Skin of body (tissue), 2 donors: ENCODE measurements around the gene ACVR1. TPM values are rescaled to one million over a fixed set of nuclear protein-coding genes. Genes with fewer than 3 reads are reported as not detected.
"Not testable (repeated sequence)": the region's sequence is repeated elsewhere in the genome, so short reads cannot be mapped to it uniquely, and the experiment has no call there.

Experiments
- DNase-seq: peaks from one replicate; lab custom pipeline; 2025; lab: John Stamatoyannopoulos, UW
- total RNA-seq: library from RNA; depleted of rRNA; stranded (reverse); fragments of >200 nt; gene quantifications from one replicate; pipeline ENCODE4 v1.2.3, GENCODE V29; 2014

The ACVR1 gene
- total RNA-seq, 1 donor from 2014 or later, result 19.6 TPM

DNA sequence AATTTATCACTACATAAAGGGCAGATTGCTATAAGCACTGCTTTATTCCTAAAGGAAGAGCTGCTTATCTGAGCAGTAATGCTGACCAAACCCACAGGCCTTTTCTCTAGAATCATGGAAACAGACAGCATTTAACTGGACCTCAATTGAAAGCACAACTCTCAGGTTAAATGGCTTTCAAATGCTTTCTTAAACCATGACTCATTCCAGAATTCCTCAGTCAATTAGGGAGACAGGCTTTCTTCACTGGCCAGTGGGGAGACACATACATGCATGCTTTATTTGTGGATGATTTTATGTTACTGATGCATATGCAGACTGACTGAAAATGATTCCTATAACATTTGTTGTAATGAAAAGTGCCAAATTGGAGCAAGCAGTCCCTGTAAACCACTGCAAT is 114.6 kb downstream of the ACVR1 start:
- DNase-seq, result no peak

DNA sequence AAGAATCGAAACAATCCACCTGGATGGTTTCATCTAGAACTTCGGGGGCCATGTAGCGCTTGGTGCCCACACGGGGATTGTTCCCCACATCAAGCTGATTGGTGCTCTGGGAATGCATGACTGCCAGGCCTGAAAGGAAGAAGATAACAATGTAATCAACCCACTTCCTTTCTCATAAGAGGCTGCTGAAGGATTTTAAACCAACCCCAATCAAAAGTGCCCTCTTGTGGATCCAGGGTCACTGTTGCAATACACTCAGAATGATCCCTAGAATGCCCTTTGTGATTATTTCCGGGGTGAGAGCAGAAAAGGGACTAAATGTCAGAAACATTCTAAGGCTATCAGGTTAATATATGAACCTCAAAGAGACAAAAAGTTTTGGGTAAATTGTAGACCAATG is 115.2 kb downstream of the ACVR1 start:
- no peak for DNase-seq

DNA sequence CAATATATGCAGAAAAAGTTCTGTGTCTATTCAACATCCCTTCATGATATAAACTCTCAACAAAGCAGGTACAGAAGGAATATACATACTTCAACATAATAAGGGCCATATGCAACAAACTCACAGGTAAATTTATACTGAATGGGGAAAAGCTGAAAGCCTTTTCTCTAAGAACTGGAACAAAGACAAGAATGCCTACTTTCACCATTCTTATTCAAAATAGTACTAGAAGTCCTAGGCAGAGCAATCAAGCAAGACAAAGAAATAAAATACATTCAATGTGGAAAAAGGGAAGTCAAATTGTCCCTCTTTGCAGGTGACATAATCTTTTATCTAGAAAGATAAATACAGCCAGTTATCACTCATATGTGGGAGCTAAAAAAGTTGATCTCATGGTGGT is 116.3 kb downstream of the ACVR1 start:
- DNase-seq, result no peak

DNA sequence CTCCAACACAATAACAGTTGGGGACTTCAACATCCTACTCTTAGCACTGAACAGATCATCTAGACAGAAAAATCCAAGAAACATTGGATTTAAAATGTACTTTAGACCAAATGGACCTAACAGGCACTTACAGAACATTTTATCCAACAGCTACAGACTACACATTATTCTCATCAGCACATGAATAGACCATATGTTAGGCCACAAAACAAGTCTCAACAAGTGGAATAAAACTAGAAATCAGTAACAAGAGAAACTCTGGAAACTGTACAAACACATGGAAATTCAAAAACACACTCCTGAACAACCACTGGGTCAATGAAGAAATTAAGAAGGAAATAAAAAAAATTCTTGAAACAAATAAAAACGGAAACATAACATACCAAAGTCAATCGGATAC is 117.5 kb downstream of the ACVR1 start:
- no peak for DNase-seq

DNA sequence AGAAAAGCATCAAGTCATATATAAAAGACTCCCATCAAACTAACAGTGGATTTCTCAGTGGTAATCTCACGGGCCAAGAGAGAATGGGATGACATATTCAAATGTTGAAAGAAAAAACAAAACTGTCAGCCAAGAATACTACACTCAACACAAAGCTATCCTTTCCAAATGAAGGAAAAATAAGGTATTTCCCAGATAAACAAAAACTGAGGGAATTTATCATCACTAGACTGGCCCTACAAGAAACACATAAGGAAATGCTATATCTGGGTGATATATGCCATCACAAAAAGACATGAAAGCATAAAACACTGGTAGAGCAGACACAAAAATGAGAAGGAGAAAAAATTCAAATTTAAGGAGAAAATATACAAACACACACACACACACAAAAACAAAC is 118.6 kb downstream of the ACVR1 start:
- DNase-seq, result no peak

DNA sequence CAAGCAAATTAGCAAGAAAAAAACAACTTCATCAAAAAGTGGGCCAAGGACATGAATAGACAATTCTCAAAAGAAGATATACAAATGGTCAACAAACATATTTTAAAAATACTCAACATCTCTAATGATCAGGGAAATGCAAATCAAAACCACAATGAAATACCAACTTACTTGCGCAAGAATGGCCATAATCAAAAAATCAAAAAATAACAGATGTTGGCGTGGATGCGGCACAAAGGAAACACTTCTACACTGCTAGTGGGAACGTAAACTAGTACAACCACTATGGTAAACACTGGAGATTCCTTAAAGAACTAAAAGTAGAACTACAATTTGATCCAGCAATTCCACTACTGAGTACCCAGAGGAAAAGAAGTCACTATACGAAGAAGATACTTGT is 119.7 kb downstream of the ACVR1 start:
- not testable (repeated sequence) for DNase-seq

DNA sequence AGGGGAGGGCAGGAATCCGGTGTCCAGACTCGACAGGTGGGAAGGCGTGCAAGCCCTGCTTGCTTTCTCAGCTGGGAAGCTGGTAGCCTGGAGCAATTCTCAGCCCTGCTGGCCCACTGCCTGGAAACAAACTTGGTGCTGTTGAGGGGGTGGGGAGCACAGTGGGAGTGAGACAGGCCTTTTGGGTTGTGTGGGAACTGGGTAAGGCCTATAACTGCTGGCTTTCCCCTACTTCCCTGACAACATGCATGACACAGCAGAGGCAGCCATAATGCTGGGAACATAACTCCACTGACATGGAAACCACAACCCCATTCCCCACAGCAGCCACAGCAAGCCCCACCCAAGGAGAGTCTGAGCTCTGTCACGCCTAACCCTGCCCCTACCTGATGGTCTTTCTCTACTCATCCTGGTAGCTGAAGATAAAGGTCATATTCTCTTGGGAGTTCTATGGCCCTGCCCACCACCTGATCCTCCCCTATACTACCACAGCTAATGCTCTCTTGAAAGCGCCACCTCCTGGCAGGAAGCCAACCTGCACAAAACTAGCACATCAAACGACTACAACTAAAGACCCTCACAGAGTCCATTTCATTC is 124.6 kb downstream of the ACVR1 start:
- no peak for DNase-seq

DNA sequence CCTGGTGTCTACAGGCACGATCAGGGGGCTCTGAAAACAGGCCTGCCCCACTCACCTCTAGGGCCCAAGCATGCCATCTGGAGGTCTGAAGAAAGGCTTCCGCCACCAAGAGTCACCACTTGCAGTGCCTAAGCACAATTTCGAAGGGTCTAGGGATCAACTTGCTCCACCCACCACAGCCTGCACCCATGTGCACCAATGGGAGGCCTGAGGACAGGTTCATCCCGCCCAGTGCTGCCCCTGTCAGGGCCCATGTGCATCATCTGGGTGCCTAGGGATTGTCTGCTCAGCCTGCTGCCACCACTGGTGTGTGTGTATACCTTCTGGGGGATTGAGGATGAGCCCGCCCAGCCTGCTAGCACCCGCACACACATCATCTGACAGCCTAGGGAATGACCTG is 126.4 kb downstream of the ACVR1 start:
- DNase-seq, result no peak

DNA sequence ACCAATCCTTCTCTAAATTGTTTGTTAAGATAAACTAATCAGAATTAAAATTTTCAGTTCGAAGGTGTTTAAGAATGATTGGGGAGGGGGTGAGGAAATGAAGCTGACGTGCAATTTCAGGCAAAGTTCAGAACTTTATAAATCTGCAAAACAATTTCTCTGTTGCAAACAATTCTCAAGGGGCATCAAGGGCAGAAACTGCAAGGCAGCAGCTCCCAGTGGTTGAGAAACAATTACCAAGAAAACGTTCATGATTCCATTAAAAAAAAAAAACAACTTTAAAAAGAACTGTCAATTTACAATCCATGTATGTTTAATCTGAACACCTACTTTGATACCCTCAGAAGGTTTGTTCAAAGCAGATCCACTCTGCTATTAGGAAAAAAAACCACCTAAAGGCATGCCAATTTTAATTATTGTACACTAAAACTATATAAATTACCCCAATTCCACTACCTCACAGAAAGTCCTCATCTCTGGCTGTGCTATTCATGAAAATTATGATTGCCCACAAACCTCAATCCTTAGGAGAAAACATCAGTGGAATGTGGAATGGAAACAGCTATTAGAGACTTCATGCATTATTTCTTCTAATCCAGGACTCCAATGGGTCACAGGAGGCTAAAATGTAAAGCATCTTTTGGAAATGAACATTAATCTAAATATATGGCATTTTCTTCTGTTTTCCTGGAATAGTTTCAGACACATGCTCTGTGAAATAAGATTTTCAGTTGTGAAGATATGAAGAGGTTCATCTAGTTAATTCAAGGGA is 127.6 kb downstream of the ACVR1 start:
- DNase-seq, result no peak

DNA sequence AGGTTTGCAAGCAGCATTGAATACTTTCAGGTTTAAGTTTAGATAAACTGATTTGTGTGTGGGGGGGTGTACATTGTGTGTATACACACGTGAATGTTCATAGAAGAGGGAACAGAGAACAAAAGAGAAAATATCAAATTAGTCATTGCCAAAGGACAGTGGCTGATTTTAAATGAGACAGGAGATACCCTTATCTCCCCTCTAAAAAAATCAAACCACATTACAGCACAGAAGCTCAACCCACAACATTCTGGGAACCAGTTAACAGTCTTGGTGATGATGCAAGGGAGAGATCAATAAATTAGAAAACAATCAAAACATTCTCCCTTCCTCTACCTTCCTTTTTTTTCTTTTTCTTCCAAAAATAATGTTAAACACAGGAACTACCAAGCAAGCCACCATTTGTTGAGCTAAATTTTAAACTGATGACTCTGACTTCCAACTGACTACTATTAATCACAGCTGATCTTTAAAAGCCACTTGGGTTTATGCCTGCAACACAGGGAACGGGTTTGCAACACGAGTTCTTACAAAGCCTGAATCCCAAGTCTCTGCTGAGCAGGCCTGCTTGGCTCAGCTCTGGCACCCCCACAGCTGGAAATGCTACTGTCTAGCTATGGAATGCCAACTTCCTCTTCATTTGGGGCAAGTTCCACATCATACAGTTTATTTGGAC is 128.3 kb downstream of the ACVR1 start:
- peak; percentile 74 for DNase-seq

DNA sequence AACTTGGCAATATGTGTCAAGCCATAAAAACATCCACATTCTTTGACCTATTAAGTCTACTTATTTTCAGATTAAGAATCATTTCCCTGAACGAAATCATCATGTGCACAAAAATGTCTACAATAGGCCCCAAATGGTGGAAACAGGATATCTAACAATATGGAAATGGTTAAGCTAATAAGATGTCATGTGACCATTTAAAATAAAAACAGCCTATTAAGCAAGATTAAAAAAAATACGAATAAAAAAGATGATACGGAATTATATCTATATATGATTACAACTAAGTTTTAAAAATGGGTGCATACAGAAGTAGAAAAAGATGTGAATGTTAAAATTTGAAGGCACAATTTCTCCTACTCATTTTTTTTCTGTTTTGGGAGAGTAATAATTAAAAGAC is 128.8 kb downstream of the ACVR1 start:
- DNase-seq, result no peak

DNA sequence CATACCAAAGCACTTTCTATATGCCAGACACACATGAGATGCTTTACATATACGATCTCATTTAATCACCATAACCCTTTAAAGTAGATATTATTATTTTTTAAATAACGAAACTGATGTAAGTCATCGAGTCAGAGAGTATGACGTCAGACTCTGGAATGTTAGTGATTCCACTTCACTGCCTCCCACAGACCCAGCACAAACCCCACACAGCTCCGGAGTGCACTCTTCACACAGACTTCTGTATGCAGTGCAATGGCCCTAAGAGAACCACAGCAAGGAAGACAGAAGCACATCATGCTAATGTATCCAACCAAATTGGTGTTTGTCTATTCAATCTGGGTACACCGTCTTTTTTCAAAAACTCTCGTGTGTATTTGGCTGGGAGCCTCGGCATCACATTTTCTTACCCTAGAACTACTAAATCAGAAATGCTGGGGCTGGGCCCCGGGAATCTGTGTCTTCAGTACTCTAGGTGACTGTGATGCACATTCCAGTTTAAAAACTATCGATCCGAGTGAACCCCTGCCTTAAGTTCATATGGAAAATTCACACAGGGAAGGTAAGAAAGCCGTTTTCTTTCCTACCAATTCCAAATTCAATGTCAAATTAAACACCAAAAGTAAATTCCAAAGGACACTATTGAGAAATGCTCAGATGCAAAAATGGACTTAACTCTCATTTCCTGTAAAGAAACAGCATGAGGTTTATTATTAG is 129.7 kb downstream of the ACVR1 start:
- no peak for DNase-seq

DNA sequence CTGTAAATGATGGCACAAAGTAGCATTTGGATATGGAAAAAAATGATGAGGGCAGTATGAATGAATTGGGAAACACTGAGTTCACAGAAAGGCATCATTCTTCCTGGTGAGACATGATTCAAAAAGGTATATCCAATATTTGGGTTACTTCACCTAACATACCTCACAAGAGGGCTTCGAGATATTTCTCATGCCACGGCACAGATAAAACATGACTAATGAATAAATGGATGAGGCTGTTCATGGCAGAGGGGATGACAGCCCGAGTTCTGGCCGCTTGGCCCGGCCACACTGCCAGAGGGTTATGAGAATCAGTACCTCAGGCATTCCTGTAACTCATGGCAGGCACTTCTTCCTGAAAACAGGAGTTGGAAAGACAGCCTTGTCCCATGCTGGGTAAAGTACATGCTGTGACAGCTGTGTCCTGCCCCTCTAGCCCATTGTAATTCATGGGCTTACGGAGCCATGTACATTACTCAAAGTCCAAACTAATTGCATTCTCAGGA is 131.5 kb downstream of the ACVR1 start:
- no peak for DNase-seq

DNA sequence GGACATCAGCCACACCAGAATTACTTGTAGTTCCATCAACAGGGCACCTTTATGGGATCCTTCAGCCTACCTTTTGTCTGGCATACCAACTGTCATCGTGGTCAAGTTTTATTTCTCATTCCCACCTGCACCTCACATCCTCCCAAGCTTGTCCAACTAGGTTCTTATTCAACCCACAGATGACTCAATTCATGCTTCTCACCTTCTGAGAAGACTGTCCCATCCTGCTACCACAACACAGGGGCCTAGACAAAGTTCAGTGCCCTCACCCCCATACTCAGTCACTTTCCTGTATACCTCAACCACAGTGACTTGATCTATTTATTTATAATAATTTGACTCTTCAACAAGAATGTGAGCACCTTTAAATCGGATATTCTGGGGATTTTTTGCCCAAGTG is 133.1 kb downstream of the ACVR1 start:
- no peak for DNase-seq

DNA sequence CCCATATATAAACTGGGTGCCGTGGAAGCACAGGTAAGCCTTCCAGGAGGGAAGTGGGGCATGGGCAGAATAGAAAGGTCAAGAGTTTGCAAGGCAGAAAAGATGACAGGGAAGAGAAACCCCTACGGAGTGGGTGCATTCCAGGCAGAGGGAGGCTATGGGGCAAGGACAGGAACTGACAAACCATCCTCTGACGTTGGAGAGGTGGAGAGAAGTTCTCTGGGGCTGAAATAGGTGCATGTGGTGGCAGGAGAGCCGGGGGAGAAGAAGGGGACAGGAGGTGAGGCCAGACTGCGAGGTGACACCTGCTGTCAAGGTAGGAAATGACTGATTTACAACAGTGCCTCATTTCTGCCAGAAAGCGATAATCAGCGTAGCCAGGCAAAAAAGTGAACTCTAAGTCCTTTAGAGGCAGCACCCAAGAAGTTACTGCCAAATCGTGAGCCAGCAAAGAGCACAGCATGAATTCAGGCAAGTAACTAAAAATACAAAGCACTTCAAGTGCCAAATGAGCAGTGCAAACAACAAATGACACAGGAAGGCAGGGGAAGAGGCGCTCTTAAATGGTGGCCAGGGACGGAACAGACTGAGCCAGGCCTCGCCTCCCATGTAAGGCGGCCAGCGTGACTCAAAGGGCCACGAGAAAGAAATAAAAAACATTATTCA is 134.2 kb downstream of the ACVR1 start:
- DNase-seq, result no peak

DNA sequence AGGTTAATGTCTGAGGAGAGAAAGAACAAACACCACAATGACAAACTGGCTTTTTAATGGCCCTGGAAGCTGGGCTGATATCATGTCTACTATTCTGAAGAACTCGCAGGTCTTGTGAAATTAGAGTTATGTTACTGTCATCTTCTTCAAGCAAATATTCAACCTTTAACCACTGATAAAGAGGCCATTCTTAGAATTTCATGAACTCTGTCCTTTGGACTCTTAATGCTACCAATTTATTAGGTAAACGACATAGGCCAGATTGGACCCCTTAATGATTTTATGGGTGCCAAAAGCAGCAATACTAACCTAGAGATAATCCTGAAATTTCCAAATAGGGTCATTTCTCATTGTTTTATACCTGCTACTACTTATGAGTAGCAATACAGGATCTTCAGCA is 138.5 kb downstream of the ACVR1 start:
- DNase-seq, result no peak

DNA sequence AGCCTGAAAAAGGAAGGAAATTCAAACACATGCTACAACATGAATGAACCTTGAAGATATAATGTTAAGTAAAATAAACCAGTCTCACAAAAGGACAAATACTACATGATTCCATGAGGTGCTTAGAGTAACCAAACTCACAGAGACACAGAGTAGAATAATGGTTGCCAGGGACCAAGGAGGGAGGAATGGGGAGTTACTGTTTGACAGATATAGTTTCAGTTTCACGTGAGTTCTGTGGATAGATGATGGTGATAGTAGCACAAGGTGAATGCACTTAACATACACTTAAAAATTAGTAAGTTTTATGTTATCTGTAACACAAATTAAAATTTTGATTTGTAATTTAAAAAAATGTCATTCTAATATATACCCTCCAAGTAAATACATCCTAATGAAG is 140.6 kb downstream of the ACVR1 start:
- DNase-seq, result no peak

DNA sequence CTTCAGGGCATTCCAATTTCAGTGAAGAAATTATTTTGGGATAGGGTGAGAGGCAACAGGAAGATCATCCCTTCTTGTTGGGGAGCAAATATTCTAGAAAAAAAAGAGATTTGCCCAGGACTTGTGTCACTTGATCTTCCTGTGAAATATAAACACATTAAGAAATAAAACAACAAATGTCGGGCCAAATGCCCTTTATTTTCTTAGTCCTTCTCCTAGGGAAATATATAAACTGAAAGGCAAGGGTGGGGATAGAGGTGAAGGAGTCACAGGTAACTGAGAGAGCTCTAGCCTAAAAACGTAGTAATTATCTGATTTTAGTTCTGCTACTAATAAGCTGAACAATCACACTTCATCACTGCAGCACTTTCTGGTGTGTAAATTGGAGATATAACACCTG is 142.9 kb downstream of the ACVR1 start:
- no peak for DNase-seq

DNA sequence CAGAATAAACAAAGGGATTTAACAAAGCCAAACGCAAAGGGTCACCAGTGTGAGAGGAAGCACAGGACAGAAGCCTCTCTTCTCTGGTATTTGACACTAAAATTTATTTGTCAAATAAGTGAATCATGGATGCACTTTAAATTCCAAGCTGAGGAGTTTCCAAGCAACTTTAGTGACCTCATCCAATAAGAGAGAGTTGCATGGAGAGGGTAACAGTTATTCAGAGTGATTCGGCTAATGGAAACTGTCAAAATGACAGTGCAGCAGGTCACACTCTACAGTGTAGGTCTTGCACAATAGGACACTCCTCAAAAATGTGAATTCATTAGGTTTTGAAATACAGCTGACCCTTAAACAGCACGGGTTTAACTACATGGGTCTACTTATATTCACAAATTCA is 143.5 kb downstream of the ACVR1 start:
- DNase-seq, result no peak

DNA sequence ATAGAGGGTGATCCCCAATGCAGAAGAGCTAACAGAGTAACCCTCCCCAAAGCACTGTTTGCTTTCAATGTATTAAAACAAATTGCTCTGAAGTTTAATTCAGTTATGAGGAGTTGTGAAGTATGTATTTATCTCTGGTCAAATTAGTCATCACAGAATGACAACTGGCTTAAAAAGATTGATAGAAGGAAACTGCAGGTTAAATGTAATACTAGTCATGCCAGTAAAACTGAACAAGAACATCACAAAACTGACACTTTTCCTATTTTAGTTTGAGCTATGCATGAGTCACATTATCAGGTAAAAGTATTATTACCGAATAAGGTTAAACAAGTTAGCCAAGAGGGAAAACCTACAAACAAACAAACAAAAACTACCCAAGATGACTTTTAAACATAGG is 148.4 kb downstream of the ACVR1 start:
- no peak for DNase-seq

DNA sequence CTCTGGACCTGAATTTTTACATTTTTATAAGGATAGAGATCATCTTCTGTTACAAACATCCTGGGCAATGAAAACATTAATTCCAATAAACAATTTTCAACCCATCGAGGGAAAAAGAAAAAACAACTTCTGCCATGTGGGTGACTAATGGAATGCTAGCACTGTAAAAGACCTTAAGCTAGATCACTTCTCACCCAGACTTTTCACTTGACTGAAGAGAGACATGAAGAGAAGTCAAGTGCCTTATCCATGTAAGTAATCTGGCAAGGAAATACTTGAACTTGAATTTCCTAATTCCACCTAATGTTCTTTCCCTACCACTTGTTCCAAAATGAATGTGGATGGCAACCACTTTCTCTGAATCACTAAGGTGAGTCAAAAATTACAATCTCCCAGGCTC is 149.2 kb downstream of the ACVR1 start:
- DNase-seq, result no peak
